Endothelial cell of umbilical vein (primary cell): ENCODE data around the gene SEMA3G. TPM values are rescaled to one million over a fixed set of nuclear protein-coding genes. Genes with fewer than 3 reads are reported as not detected.

Source experiments
- BruUV-seq: library from RNA; stranded (reverse); fragments of 400-500 nt; replicated peaks from 2 replicates; lab custom pipeline; 2021; lab: Mats Ljungman, UMichigan
- CTCF ChIA-PET: fragments of 300-600, 350-600 bp; sonication (Branson Sonifier 250); formaldehyde crosslinking; loops from one replicate; lab custom pipeline; 2021; ENCODE audit warnings: antibody characterized with exemption, inconsistent platforms; lab: Charles Lee
- POLR2A ChIA-PET: fragments of 300-600, 350-600 bp; sonication (Branson Sonifier 250); formaldehyde crosslinking; loops from one replicate; lab custom pipeline; 2021; ENCODE audit warnings: antibody characterized with exemption, inconsistent platforms; lab: Charles Lee
- DNase-seq: peaks from one replicate; pipeline ENCODE4 v3.0.0-alpha.2; 2011; ENCODE audit warnings: low read depth, low spot score
- FAIRE-seq: peaks from 2 replicates; lab custom pipeline; 2011; peaks lifted over from hg19 to GRCh38; lab: Jason Lieb, UNC
- H2AFZ ChIP-seq: 2 replicates; pipeline ENCODE4 v1.6.0; 2012; ENCODE audit warnings: low read depth, low read length, control low read depth, inconsistent platforms
- H3K27ac ChIP-seq: 2 replicates; pipeline ENCODE4 v1.5.1; 2011; ENCODE audit warnings: low read depth, mild to moderate bottlenecking, control low read depth, low read length, moderate library complexity; ENCODE audit not compliant: insufficient read depth
- H3K27me3 ChIP-seq, 2 experiments: 2 replicates each; pipeline versions ENCODE4 v1.6.0 to v1.6.1; 2011; ENCODE audit warnings: low read length in 2 of 2, mixed read lengths in 1 of 2; ENCODE audit not compliant: control insufficient read depth in 2 of 2, insufficient read depth in 2 of 2
- H3K36me3 ChIP-seq, 2 experiments: 2 replicates in 1 of 2; 3 replicates in 1 of 2; pipeline ENCODE4 v1.5.1; 2011; ENCODE audit warnings: low read length in 2 of 2, mild to moderate bottlenecking in 1 of 2, moderate library complexity in 1 of 2; ENCODE audit not compliant: control insufficient read depth in 2 of 2, insufficient read depth in 2 of 2; ENCODE audit errors: extremely low read depth in 1 of 2
- H3K4me1 ChIP-seq: 3 replicates; pipeline ENCODE4 v1.5.1; 2011; ENCODE audit warnings: mild to moderate bottlenecking, low read length; ENCODE audit not compliant: control insufficient read depth, insufficient read depth; ENCODE audit errors: extremely low read depth
- H3K4me2 ChIP-seq: 2 replicates; pipeline ENCODE4 v1.6.1; 2011; ENCODE audit warnings: low read length, control low read depth, mixed read lengths; ENCODE audit not compliant: insufficient read depth
- H3K4me3 ChIP-seq, 3 experiments: fragments of 200-600 bp in 1 of 3; sonication (generic), shearing (Covaris generic) in 1 of 3; replicated peaks in 1 of 3; 2 replicates each; pipeline ENCODE4 v1.5.1; 2011 to 2016; ENCODE audit warnings: control low read depth in 3 of 3, low read length in 3 of 3, mild to moderate bottlenecking in 2 of 3, inconsistent platforms in 1 of 3, low read depth in 1 of 3, moderate library complexity in 1 of 3; ENCODE audit not compliant: insufficient read depth in 1 of 3
- H3K79me2 ChIP-seq: 2 replicates; pipeline ENCODE4 v1.6.0; 2012; ENCODE audit warnings: low read length, inconsistent platforms; ENCODE audit not compliant: control insufficient read depth, insufficient read depth
- H3K9ac ChIP-seq: replicated peaks from 2 replicates; pipeline ENCODE3; 2011; ENCODE audit warnings: low read length, control low read depth; ENCODE audit not compliant: insufficient read depth; ENCODE audit errors: extremely low read depth
- H3K9me1 ChIP-seq: replicated peaks from 3 replicates; pipeline ENCODE4 v1.6.0; 2011; ENCODE audit warnings: mild to moderate bottlenecking, low read length; ENCODE audit not compliant: control insufficient read depth, insufficient read depth; ENCODE audit errors: extremely low read depth
- H3K9me3 ChIP-seq: replicated peaks from 2 replicates; pipeline ENCODE4 v1.5.1; 2012; ENCODE audit warnings: low read length, inconsistent platforms; ENCODE audit not compliant: control insufficient read depth, insufficient read depth
- H4K20me1 ChIP-seq: replicated peaks from 2 replicates; pipeline ENCODE3; 2011; ENCODE audit warnings: mild to moderate bottlenecking, low read length; ENCODE audit not compliant: control insufficient read depth, insufficient read depth; ENCODE audit errors: extremely low read depth
- CTCF ChIP-seq, 2 donors: IDR thresholded peaks; 1 replicate in 1 of 2; 2 replicates in 1 of 2; pipeline ENCODE4 v1.5.1; 2011; ENCODE audit warnings: low read length in 2 of 2, mild to moderate bottlenecking in 2 of 2, moderate library complexity in 2 of 2, control low read depth in 1 of 2, inconsistent platforms in 1 of 2, low read depth in 1 of 2; ENCODE audit not compliant: insufficient read depth in 1 of 2; ENCODE audit errors: extremely low read depth in 1 of 2
- EZH2 ChIP-seq: IDR thresholded peaks from 2 replicates; pipeline ENCODE4 v1.6.1; 2012; ENCODE audit warnings: borderline replicate concordance, low read depth, mild to moderate bottlenecking, moderate library complexity, low read length, inconsistent platforms; ENCODE audit not compliant: severe bottlenecking
- FOS ChIP-seq: IDR thresholded peaks from 2 replicates; pipeline ENCODE4 v1.6.1; 2011; ENCODE audit warnings: mild to moderate bottlenecking, low read length, moderate library complexity, borderline replicate concordance; ENCODE audit not compliant: insufficient read depth
- GATA2 ChIP-seq: IDR thresholded peaks from 2 replicates; pipeline ENCODE4 v1.7.0; 2011; ENCODE audit warnings: low read depth, mild to moderate bottlenecking, moderate library complexity, mixed read lengths, low read length; ENCODE audit not compliant: insufficient read length, insufficient read depth
- JUN ChIP-seq: IDR thresholded peaks from 2 replicates; pipeline ENCODE4 v1.6.1; 2011; ENCODE audit warnings: borderline replicate concordance, low read depth; ENCODE audit not compliant: insufficient read length, insufficient read depth
- MAX ChIP-seq: IDR thresholded peaks from 2 replicates; pipeline ENCODE4 v1.6.1; 2011; ENCODE audit not compliant: insufficient read depth, insufficient read length
- MYC ChIP-seq: IDR thresholded peaks from one replicate; pipeline ENCODE4 v1.6.1; 2011; ENCODE audit warnings: mild to moderate bottlenecking, low read depth, low read length
- POLR2A ChIP-seq: IDR thresholded peaks from 2 replicates; pipeline ENCODE4 v1.6.1; 2012; ENCODE audit warnings: low read depth, mild to moderate bottlenecking, control low read depth, low read length
- POLR2AphosphoS5 ChIP-seq: IDR thresholded peaks from 2 replicates; pipeline ENCODE4 v1.6.1; 2012; ENCODE audit warnings: low read depth, mild to moderate bottlenecking, control low read depth, low read length, moderate library complexity; ENCODE audit not compliant: insufficient read depth
- dilution Hi-C: fragments of 300-500 bp; cut with MboI; formaldehyde crosslinking; loops from one replicate; pipeline ENCODE4 v1.15.0; 2019; ENCODE audit warnings: low sequenced_read_pairs; ENCODE audit not compliant: extremely low pct_ligation_motif_present
- intact Hi-C: fragments of 100-400 bp; cut with micrococcal nuclease; formaldehyde crosslinking; loops from one replicate; pipeline ENCODE4 v1.10.0; 2022
- polyA plus RNA-seq, 4 experiments: library from polyadenylated mRNA; depleted of rRNA in 3 of 4; stranded (reverse) in 3 of 4; unstranded in 1 of 4; fragments of >200 nt; gene quantifications; 2 replicates each; pipeline versions ENCODE4 v1.2.1 to v1.2.3, GENCODE V29; 2011 to 2012; ENCODE audit warnings: missing spikeins in 1 of 4
- total RNA-seq: library from RNA; stranded (reverse); gene quantifications from 2 replicates; pipeline ENCODE4 v1.2.3, GENCODE V29; 2021

Gene SEMA3G
- total and polyA plus RNA-seq, 2 donors (not counting 3 experiments of a cell fraction or from before 2014, with no cell fraction given): 22.6 to 27.9 TPM

- Histone ChIP-seq H3K27me3 (no peaks in the 10 kb centered on the region), H3K9ac (no peak overlapping the region), H2AFZ (no peak overlapping the region), H3K9me3 (no peaks in the 10 kb centered on the region), H3K36me3 (peaks cover 0 to 37% of the 10 kb centered on the region in 2 experiments), H4K20me1 (no peaks in the 10 kb centered on the region), H3K4me2 (no peak overlapping the region), H3K27ac (no peak overlapping the region), H3K79me2 (no peaks in the 10 kb centered on the region), H3K4me3 (no peak overlapping the region), H3K9me1 (no peaks in the 10 kb centered on the region), H3K4me1 (no peaks in the 10 kb centered on the region)
- TF ChIP-seq MAX: no peak
- no peak for TF ChIP-seq GATA2
- TF ChIP-seq FOS: no peak
- no peak for TF ChIP-seq EZH2
- no peak for TF ChIP-seq CTCF (IDR thresholded peaks at IDR 0.05; ENCODE audit: extremely low read depth in 1 of 2, insufficient read depth in 1 of 2, low read depth in 1 of 2, low read length in 2 of 2)
- no peak for TF ChIP-seq POLR2AphosphoS5
- no peak for TF ChIP-seq JUN
- TF ChIP-seq MYC: no peak
- TF ChIP-seq POLR2A: no peak
- dilution Hi-C loops (no loop called here), intact Hi-C loops (no loop called here)
- no TSS peak for BruUV-seq
- FAIRE-seq (no peak), DNase-seq (no peak)
- ChIA-PET POLR2A (no interaction called here), CTCF (interaction anchor here (1.4 kb wide), 1 partner anchor 28 kb away, joined by 3 read pairs; no protein-coding TSS in a partner anchor)
Measured at GRCh38 chr3:52399593-52399992, 45.3 kb downstream of the SEMA3G start.
